ENCODE results near the gene HAUS6. TPM values are rescaled to one million over a fixed set of nuclear protein-coding genes. Genes with fewer than 3 reads are reported as not detected.
"Not testable (repeated sequence)": the region's sequence is repeated elsewhere in the genome, so short reads cannot be mapped to it uniquely, and the experiment has no call there.

HAUS6 gene
- total and polyA plus RNA-seq, 2 experiments from 2014 or later = 32.7 to 48.7 TPM

GRCh38 chr9:19113964-19114679 is 11.4 kb upstream of the HAUS6 start:
- H3K27ac Mint-ChIP-seq = 0 out of 2 replicates have a peak overlapping the region, but pooled peaks have one; percentile 31

DNA sequence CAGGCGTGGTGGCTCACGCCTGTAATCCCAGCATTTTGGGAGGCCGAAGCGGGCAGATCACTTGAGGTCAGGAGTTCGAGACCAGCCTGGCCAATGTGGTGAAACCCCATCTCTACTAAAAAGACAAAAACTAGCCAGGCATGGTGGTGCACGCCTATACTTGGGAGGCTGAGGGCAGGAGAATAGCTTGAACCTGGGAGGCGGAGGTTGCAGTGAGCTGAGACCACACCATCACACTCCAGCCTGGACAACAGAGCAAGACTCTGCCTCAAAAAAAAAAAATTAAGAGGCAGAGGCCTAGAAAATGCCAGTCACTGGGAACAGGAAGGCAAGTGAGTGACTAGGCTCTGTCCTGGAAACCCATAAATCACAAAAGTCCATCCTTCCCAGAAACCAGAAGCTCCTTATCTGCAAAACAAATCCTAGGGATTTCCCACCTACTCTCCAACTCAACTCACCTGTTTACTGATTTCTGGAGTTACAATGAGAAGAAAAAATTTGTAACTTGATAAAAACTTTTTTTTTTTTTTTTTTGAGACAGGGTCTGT is 10.4 kb upstream of the HAUS6 start:
- not testable (repeated sequence) for H3F3A ChIP-seq (replicated peaks; ENCODE audit: low read depth); ATAC-seq; H3K9me2 ChIP-seq (ENCODE audit: insufficient read depth); H3K4me2 ChIP-seq; H3K27me3 ChIP-seq (ENCODE audit: insufficient read depth); H4K20me1 ChIP-seq (replicated peaks; ENCODE audit: insufficient read depth); H3K79me2 ChIP-seq (replicated peaks; ENCODE audit: insufficient read depth); H3K4me3 ChIP-seq; H2AFZ ChIP-seq; H3K9me3 Mint-ChIP-seq; DNase-seq (ENCODE audit: low spot score); H3K36me3 ChIP-seq (ENCODE audit: insufficient read depth); H3K27me3 Mint-ChIP-seq (ENCODE audit: insufficient read depth, low read depth, poor library complexity); H3K27ac ChIP-seq (ENCODE audit: low read depth); H3K4me3 Mint-ChIP-seq; H3K27ac Mint-ChIP-seq
- Mint-ChIP-seq H3K36me3 (ENCODE audit: low read depth) (peaks cover 34% of the 10 kb centered on the region), H3K4me1 (peaks cover 16% of the 10 kb centered on the region)
- H3K4me1 ChIP-seq (ENCODE audit: insufficient read depth) = peaks cover 21% of the 10 kb centered on the region

More at GRCh38 chr9:19113964-19114679, 11.4 kb upstream of the HAUS6 start:
- Histone ChIP-seq H3K4me3 (no peak overlapping the region), H3K9me2 (ENCODE audit: insufficient read depth) (no peaks in the 10 kb centered on the region), H3F3A (replicated peaks; ENCODE audit: low read depth) (peaks cover 2% of the 10 kb centered on the region; the same call in 1 of the 2 replicates), H2AFZ (no peak overlapping the region), H3K27me3 (ENCODE audit: insufficient read depth) (no peaks in the 10 kb centered on the region), H3K4me2 (no peak overlapping the region), H3K4me1 (ENCODE audit: insufficient read depth) (peaks cover 14% of the 10 kb centered on the region; the same call in 1 of the 2 replicates), H4K20me1 (replicated peaks; ENCODE audit: insufficient read depth) (0 out of 2 replicates have a peak, but pooled peaks cover 2% of the 10 kb centered on the region), H3K79me2 (replicated peaks; ENCODE audit: insufficient read depth) (no peaks in the 10 kb centered on the region), H3K27ac (ENCODE audit: low read depth) (no peak overlapping the region), H3K36me3 (ENCODE audit: insufficient read depth) (peaks cover 11% of the 10 kb centered on the region; the same call in 1 of the 2 replicates)
- no peaks in the 10 kb centered on the region for H3K9me3 Mint-ChIP-seq
- peaks cover 11% of the 10 kb centered on the region for H3K4me1 Mint-ChIP-seq
- ATAC-seq (no peak), DNase-seq (ENCODE audit: low spot score) (no peak)
- H3K27me3 Mint-ChIP-seq (ENCODE audit: insufficient read depth, low read depth, poor library complexity) = peaks cover 4% of the 10 kb centered on the region
- peaks cover 44% of the 10 kb centered on the region for H3K36me3 Mint-ChIP-seq (ENCODE audit: low read depth)
- no peak overlapping the region for H3K4me3 Mint-ChIP-seq
- TF ChIP-seq JUNB (IDR thresholded peaks at IDR 0.05; ENCODE audit: unreplicated experiment) (no peak), ZNF331 (CRISPR knock-in tag; IDR thresholded peaks at IDR 0.05; ENCODE audit: low read depth) (no peak), REST (IDR thresholded peaks at IDR 0.05; ENCODE audit: unreplicated experiment) (no peak), ZNF114 (CRISPR knock-in tag; IDR thresholded peaks at IDR 0.05) (no peak), NANOG (IDR thresholded peaks at IDR 0.05; ENCODE audit: borderline replicate concordance) (no peak), CTCF (conservative IDR thresholded peaks at IDR 0.05; ENCODE audit: low read depth in 2 of 2) (no peak), STAT1 (IDR thresholded peaks at IDR 0.05; ENCODE audit: unreplicated experiment) (no peak), EZH2 (IDR thresholded peaks at IDR 0.05; ENCODE audit: low read depth, unreplicated experiment) (no peak), ETS1 (IDR thresholded peaks at IDR 0.05) (no peak), CREB1 (CRISPR knock-in tag; IDR thresholded peaks at IDR 0.05; ENCODE audit: low read depth) (no peak)

Measured in GM23338 (cell line).